Right lobe of liver (tissue), 4 donors: Measurements from ENCODE around the gene IRF8.

ENCODE experiments used
- POLR2A ChIP-seq: fragments of 450-650 bp; IDR thresholded peaks from one replicate; pipeline ENCODE4 v1.6.1; 2017; ENCODE audit warnings: antibody characterized with exemption, mild to moderate bottlenecking
- TF ChIP-seq, protein P1 (sequence below), 4 donors: fragments of 200-600 bp in 3 of 4; fragments of 450-650 bp in 1 of 4; IDR thresholded peaks; one replicate each; pipeline versions ENCODE4 v1.5.1 to v1.8.0; 2016 to 2022; ENCODE audit warnings: antibody characterized with exemption in 4 of 4, mild to moderate bottlenecking in 2 of 4
- donor health status: DM: no; HTN: no; CAD: no.
- donor health status: DM: no; HTN: no; CAD: no.
- donor health status: DM: no; HTN: yes; CAD: no.

GRCh38 chr16:85858984-85859817 is 39.8 kb upstream of the IRF8 start:
- TF ChIP-seq, protein P1, sequence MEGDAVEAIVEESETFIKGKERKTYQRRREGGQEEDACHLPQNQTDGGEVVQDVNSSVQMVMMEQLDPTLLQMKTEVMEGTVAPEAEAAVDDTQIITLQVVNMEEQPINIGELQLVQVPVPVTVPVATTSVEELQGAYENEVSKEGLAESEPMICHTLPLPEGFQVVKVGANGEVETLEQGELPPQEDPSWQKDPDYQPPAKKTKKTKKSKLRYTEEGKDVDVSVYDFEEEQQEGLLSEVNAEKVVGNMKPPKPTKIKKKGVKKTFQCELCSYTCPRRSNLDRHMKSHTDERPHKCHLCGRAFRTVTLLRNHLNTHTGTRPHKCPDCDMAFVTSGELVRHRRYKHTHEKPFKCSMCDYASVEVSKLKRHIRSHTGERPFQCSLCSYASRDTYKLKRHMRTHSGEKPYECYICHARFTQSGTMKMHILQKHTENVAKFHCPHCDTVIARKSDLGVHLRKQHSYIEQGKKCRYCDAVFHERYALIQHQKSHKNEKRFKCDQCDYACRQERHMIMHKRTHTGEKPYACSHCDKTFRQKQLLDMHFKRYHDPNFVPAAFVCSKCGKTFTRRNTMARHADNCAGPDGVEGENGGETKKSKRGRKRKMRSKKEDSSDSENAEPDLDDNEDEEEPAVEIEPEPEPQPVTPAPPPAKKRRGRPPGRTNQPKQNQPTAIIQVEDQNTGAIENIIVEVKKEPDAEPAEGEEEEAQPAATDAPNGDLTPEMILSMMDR (IDR thresholded peaks at IDR 0.05), result no peak
- TF ChIP-seq POLR2A, result no peak
